ENCODE results near the gene SIPA1L3.
"Not testable (repeated sequence)": the region's sequence is repeated elsewhere in the genome, so short reads cannot be mapped to it uniquely, and the experiment has no call there.

The SIPA1L3 gene

GRCh38 chr19:37914908-37915307 lies 7.9 kb downstream of the SIPA1L3 start:
- no peak for DNase-seq (ENCODE audit: low read depth in 2 of 2)

DNA sequence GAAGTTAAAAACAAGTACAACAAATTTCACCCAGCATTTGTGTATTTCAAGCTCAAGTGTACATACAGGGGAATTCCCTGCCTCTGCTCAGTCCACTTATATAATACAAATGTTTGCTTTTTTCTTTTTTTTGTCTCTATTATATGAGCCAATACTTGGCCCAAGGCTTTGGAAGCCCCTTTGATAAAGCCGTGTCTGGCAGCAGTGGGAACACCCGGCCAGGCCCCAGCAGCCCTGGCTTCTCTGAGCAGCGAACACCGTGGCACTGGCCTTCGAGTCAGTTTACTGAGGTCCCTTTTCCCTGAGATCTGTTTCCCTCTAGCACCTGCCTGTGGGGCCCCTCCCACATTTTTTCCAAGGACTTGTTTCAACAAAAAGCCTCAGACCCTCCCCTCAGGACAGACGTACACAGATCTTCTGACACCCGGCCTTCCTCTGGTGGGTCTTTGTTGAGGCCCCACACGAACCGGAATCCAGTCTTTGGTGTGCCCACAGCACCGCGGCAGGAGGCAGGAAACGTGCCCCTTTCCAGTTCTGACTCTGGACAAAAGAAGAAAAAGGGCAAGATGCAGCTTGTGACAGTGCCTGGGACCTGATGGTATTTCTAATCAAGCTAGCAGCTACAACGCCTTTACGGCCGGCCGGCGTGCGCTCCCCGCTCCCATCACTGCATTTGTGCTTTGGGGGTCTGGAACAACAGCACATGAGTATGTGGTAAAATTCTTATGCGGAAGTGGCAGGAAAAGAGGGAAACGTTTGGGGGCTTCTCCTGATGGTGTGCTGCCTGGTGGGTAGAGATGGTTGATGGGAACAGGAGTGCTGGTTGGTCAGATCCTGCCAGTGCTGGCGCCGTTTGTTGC lies 13.8 kb downstream of the SIPA1L3 start:
- DNase-seq (ENCODE audit: low read depth in 2 of 2), result no peak

- not testable (repeated sequence) for DNase-seq (ENCODE audit: low read depth in 2 of 2)
Observed at GRCh38 chr19:37924573-37924972, 17.6 kb downstream of the SIPA1L3 start.

DNA sequence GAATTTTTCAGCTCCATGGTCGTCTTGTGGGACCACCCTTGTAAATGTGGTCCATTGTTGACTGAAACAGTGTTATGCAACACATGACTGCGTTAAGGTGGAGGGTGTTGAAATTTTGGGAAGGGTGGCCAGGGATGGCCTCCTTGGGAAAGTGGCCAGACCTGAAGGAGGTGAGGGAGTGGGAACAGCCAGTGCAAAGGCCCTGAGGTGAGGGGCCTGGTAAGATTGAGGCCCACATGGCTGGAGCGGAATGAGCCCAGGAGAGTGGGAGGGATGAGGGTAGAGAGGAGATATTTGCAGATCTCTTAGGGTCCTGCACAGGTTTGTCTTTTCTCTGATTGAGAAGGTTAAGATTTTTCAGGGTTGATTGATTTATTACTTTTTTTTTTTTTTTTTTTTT lies 18.2 kb downstream of the SIPA1L3 start:
- DNase-seq (ENCODE audit: low read depth in 2 of 2), result no peak

- no peak for DNase-seq (ENCODE audit: low read depth in 2 of 2)
Observed at GRCh38 chr19:37926255-37926654, 19.2 kb downstream of the SIPA1L3 start.

DNA sequence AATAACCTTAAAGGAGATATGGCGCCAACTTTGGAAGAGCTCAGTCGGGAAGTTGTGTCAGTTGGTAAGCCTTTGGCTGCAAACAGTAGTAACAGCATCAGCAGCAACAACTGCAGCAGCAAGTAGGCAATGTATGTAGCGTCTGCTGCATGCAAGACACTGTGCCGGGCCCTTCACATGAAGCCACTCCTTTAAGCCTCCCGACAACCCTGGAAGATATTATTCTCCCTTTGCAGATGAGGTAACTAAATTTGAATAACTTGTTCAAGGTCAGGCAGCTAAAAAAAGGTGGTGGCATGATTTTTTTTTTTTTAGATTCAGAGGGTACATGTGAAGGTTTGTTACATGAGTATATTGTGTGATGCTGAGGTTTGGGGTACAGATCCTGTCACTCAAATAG lies 19.7 kb downstream of the SIPA1L3 start:
- DNase-seq (ENCODE audit: low read depth in 2 of 2), result no peak

- DNase-seq (ENCODE audit: low read depth in 2 of 2), result no peak
Observed at GRCh38 chr19:37928527-37929286, 21.7 kb downstream of the SIPA1L3 start.

DNA sequence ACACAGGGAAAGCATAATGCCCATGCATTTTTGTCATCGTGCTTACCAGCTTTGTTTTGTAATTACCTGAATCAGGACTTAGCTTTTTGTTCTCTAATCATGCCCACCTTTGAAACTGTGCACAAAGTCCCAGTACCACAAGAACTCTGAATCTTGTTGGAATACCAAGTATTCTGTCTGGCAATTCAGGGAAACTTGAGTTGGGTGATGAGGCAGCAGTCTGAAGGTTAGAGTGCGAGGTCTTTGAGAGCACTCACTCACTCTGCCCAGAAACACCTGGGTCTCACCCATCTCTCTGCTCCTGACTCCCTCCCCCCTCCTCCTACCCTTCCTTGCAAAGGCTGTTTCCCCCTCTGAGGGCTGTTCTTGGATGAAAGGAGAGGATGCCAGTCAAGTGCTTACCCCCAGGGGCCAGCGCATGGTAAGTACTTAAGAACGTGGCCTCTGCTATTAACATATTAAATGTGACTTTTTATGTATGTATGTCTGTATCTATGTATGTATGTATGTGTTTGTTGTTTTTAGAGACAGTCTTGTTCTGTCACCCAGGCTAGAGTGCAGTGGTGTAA lies 22.4 kb downstream of the SIPA1L3 start:
- no peak for DNase-seq (ENCODE audit: low read depth in 2 of 2)

DNA sequence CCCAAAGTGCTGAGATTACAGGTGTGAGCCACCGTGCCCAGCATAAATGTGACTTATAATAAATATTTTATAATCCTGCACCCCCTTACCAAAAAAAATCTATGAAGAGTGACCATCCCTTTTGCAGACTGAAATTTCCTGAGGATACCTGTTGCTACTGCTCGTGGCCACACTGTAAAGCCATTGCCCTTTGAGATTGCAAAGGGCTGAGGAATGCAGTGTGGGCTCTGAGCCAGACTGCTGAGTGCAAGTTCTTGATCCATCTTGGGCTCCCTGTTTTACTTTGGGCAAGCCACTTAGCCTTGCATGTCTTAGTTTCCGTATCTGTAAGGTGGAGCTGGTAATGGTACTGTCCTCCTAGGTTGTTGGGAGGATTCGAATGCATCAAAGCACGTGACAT lies 23.4 kb downstream of the SIPA1L3 start:
- DNase-seq (ENCODE audit: low read depth in 2 of 2), result no peak

DNA sequence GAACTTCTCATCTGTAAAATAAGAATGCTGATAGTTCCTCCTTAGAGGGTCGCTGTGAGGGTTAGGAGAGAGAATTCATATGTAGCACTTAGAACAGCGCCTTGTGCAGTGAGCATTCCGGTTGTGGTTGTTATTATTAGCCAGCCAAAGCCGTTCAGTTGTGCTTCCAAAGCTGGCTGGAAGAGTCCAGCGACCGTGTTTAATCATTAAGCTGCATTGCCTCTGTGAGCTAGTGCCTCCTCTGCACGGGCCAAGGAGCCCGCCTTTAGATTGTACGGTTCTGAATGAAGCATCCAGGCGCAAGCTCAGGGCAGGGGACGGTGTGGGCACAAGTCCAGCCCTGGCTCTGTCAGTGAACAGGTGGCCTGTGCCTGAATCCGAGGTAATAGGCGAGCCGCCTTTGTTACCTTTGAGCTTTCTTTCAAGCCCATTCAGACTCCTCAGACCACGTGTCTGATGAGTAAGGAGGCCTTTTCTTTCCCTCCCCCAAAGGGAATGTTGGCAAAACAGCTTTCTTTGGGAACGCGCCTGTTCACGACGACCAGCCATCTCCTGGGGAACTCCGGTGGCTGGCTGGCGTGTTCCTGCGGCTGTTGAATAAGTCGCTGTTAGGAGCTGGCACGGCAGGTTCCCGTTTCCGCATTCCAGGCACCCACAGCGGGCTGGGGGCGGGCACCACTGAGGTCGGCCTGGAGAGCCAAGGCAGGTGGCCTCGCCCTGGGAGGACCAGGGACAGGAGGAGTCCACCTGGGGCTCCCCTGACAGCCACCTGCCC lies 25.1 kb downstream of the SIPA1L3 start:
- no peak for DNase-seq (ENCODE audit: low read depth in 2 of 2)

DNA sequence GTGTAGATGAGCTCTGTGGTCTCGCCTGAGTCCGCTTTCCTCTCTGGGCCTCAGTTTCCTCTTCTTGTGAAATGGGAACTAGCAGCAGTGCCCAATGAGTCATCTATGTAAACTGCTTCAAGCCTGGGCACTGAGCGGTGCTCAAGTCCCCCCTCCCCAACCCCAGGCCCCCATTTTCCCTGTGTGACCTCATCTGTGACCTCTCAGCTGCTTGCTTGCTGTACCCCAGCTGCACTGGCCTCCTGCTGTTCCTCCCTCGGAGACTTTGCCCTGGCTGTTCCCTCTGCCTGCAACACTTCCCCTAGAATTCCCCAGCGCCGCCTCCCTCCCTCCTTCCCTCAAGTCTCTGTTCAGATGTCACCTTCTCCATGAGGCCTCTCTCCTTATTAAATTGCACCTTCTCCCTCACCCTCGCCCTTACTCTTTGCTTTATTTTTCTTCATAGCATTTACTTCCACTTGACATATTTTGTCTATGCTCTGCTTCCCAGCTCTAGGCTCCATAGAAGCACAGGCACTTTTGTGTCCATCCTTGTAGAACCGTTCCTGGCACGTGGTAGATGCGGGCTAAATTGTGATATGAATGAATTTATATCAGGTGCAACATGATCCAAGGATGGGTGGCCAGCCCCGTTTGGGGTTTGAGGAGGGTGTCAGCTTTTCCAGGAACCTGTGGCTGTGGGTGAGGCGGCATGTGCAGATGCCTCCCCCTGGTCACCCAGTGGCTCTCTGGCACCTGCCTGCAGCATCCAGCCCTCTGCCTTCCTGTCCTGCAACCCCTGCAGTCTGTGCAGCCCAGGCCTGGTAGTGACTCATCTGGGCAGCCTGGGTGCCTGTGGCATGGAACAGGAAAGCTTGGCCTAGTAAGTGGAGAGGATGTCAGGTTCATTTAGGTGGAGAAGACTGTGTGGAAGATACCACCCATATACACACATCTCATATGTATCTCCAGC lies 26.3 kb downstream of the SIPA1L3 start:
- no peak for DNase-seq (ENCODE audit: low read depth in 2 of 2)

GRCh38 chr19:37933937-37934358 lies 26.9 kb downstream of the SIPA1L3 start:
- no peak for DNase-seq (ENCODE audit: low read depth in 2 of 2)

- DNase-seq (ENCODE audit: low read depth in 2 of 2), result no peak
Observed at GRCh38 chr19:37935341-37935740, 28.3 kb downstream of the SIPA1L3 start.

GRCh38 chr19:37936166-37936565 lies 29.2 kb downstream of the SIPA1L3 start:
- no peak for DNase-seq (ENCODE audit: low read depth in 2 of 2)

GRCh38 chr19:37936886-37937285 lies 29.9 kb downstream of the SIPA1L3 start:
- DNase-seq (ENCODE audit: low read depth in 2 of 2), result no peak

- DNase-seq (ENCODE audit: low read depth in 2 of 2), result no peak
Observed at GRCh38 chr19:37938353-37938752, 31.3 kb downstream of the SIPA1L3 start.

DNA sequence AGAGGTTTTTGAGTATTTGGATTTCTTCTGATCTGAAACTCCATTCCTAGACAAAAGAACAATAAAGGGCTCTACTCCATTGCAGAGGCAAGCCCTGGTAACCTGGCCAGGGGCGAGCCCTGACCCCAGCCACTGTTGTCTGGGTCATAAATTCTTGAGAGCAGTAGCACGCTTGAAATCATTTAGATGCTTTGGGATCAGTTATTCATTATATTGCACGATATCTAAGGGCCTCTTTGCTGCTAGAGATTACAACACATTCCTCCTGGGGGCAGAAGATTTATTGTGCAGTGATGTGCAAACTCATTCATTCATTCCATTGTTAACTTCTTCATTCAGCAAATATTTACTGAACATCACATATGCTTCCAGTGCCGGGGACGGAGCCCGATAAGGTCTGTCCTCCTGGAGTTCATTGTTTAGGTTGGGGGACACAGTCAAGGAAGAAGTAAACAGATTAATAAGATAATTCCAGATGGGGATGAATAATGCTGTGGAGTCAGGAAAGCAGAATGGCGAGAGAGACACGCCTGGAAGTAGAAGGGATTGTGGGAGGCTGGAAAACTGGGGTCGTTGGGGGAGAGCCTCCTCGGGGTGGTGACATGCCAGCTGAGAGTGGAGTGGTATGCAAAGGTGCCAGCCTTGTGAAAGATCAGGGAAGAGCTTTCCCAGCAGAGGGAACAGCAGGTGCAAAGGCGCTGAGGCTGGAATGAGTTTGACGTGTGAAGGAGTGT lies 34.9 kb downstream of the SIPA1L3 start:
- no peak for DNase-seq (ENCODE audit: low read depth in 2 of 2)

DNA sequence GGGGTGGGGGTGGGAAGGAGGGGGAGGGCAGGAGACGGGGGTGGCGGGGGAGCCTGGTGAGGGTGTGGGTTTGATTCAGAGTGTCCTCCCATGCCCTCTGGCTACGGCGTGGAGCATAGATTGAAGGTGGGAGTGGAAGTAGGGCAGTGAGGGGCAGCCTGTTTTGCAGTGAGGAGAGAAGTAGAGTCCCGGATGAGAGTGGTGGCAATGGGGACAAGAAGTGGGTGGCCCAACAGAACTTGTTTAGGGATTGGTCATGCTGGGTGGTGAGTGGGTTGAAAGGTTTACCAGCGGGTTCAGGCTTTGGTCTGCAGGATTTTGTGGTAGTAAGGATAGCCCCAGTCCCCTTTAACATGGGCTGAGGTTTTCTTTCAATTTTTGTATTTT lies 35.5 kb downstream of the SIPA1L3 start:
- no peak for DNase-seq (ENCODE audit: low read depth in 2 of 2)

DNA sequence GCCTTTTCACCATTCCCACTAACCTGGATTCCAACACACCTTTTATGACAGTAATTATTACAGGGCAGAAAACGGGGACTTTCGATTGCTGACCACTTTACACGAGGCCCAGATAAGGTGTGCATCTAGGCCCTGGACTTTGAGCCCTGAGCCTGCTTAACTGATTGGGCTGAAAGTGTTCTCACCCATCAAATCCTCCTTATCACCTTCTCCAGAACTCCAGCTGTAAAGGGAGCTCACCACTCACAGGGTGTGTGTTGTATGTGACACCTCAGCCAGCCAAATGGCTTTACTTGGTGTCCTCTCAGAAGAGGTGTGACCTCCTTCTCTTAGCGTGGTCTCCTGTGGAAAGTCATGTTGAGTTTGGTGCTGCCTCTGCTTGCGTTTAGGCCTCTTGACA lies 36.5 kb downstream of the SIPA1L3 start:
- no peak for DNase-seq (ENCODE audit: low read depth in 2 of 2)

GRCh38 chr19:37946132-37946531 lies 39.1 kb downstream of the SIPA1L3 start:
- DNase-seq (ENCODE audit: low read depth in 2 of 2), result no peak
